OCI-LY3 (cell line): Measurements from ENCODE around the gene CDS2.

Source experiments
- CTCF ChIP-seq: fragments of 200-600, 300-600 bp; sonication (generic); IDR thresholded peaks from 2 replicates; pipeline ENCODE4 v1.5.1; 2014; ENCODE audit warnings: antibody characterized with exemption, low read length, low read depth
- EZH2phosphoT487 ChIP-seq: fragments of 200-600 bp; shearing (Covaris generic); IDR thresholded peaks from 2 replicates; pipeline ENCODE4 v1.6.1; 2018; ENCODE audit warnings: antibody characterized with exemption, mixed run types, low read depth

- TF ChIP-seq CTCF (no peak), EZH2phosphoT487 (no peak)
Observed at GRCh38 chr20:5220321-5221060, 93.7 kb downstream of the CDS2 start.
